H1 (cell line): ENCODE measurements around the gene PKMYT1. TPM values are rescaled to one million over a fixed set of nuclear protein-coding genes. Genes with fewer than 3 reads are reported as not detected.

ENCODE experiments used
- CTCF ChIA-PET: fragments of 300-600 bp; sonication (Branson Sonifier 250); formaldehyde crosslinking; loops from one replicate; lab custom pipeline; 2021; ENCODE audit not compliant: partially characterized antibody; lab: Charles Lee
- POLR2A ChIA-PET: fragments of 300-600 bp; sonication (Branson Sonifier 250); formaldehyde crosslinking; loops from one replicate; lab custom pipeline; 2021; ENCODE audit warnings: inconsistent platforms; ENCODE audit not compliant: partially characterized antibody; lab: Charles Lee
- DNase-seq, 2 experiments: peaks; one replicate each; pipeline versions ENCODE4 v3.0.0 to v3.0.0-alpha.2; 2010 to 2022; ENCODE audit warnings: low spot score in 2 of 2, low read depth in 1 of 2, mixed read lengths in 1 of 2
- FAIRE-seq: peaks from 2 replicates; lab custom pipeline; 2011; peaks lifted over from hg19 to GRCh38; lab: Jason Lieb, UNC
- H2AFZ ChIP-seq: 2 replicates; pipeline ENCODE4 v1.8.1; 2012; ENCODE audit warnings: low read length, inconsistent platforms
- H2AK5ac ChIP-seq: 2 replicates; pipeline ENCODE4 v1.6.1; 2013; ENCODE audit warnings: low read depth, low read length
- H2BK120ac ChIP-seq: replicated peaks from 2 replicates; pipeline ENCODE3; 2013; ENCODE audit warnings: low read depth, low read length, inconsistent platforms
- H2BK12ac ChIP-seq: 2 replicates; pipeline ENCODE4 v1.6.1; 2013; ENCODE audit warnings: low read depth, low read length
- H2BK15ac ChIP-seq: 2 replicates; pipeline ENCODE4 v1.6.1; 2013; ENCODE audit warnings: low read length
- H2BK20ac ChIP-seq: 2 replicates; pipeline ENCODE4 v1.6.1; 2013; ENCODE audit warnings: low read length
- H2BK5ac ChIP-seq: 2 replicates; pipeline ENCODE4 v1.6.1; 2013; ENCODE audit warnings: low read depth, low read length
- H3K14ac ChIP-seq: 2 replicates; pipeline ENCODE4 v1.6.1; 2013; ENCODE audit warnings: inconsistent platforms; ENCODE audit not compliant: insufficient read length
- H3K18ac ChIP-seq: 2 replicates; pipeline ENCODE4 v1.6.1; 2013; ENCODE audit warnings: low read length; ENCODE audit errors: extremely low read depth
- H3K23ac ChIP-seq: 2 replicates; pipeline ENCODE4 v1.6.1; 2013; ENCODE audit warnings: inconsistent platforms; ENCODE audit not compliant: insufficient read length
- H3K23me2 ChIP-seq: 2 replicates; pipeline ENCODE4 v1.6.1; 2013; ENCODE audit warnings: low read depth, low read length
- H3K27ac ChIP-seq: 2 replicates; pipeline ENCODE4 v1.6.1; 2011; ENCODE audit warnings: low read depth, low read length, inconsistent platforms
- H3K27me3 ChIP-seq, 4 experiments: replicated peaks in 1 of 4; 1 replicate in 1 of 4; 2 replicates in 3 of 4; pipeline versions ENCODE4 v1.6.1 to v1.8.1; 2011 to 2013; ENCODE audit warnings: low read length in 3 of 4, mild to moderate bottlenecking in 3 of 4, inconsistent platforms in 2 of 4, mixed read lengths in 2 of 4, moderate library complexity in 1 of 4; ENCODE audit not compliant: control insufficient read depth in 3 of 4, insufficient read depth in 3 of 4; ENCODE audit errors: extremely low read depth in 1 of 4
- H3K36me3 ChIP-seq, 4 experiments: 2 replicates each; pipeline versions ENCODE4 v1.6.1 to v1.8.1; 2011 to 2013; ENCODE audit warnings: mild to moderate bottlenecking in 4 of 4, low read length in 3 of 4, moderate library complexity in 2 of 4, control low read depth in 1 of 4, inconsistent platforms in 1 of 4; ENCODE audit not compliant: insufficient read depth in 4 of 4, control insufficient read depth in 2 of 4
- H3K4ac ChIP-seq: replicated peaks from 2 replicates; pipeline ENCODE3; 2013; ENCODE audit warnings: low read length, low read depth, mixed read lengths, inconsistent platforms; ENCODE audit not compliant: insufficient read length
- H3K4me1 ChIP-seq, 4 experiments: replicated peaks in 1 of 4; 1 replicate in 1 of 4; 2 replicates in 3 of 4; pipeline versions ENCODE4 v1.6.1 to v1.8.1; 2011 to 2013; ENCODE audit warnings: low read length in 3 of 4, inconsistent platforms in 2 of 4, mixed read lengths in 1 of 4; ENCODE audit not compliant: insufficient read depth in 4 of 4, control insufficient read depth in 3 of 4
- H3K4me2 ChIP-seq, 2 experiments: 2 replicates each; pipeline versions ENCODE4 v1.6.1 to v1.8.1; 2011 to 2013; ENCODE audit warnings: low read depth in 2 of 2, low read length in 2 of 2, control low read depth in 1 of 2, inconsistent platforms in 1 of 2, mild to moderate bottlenecking in 1 of 2; ENCODE audit not compliant: insufficient read depth in 1 of 2
- H3K4me3 ChIP-seq, 4 experiments: fragments of 200-600, 300-600 bp in 1 of 4; sonication (generic), shearing (Covaris generic), sonication (Bioruptor Twin) in 1 of 4; 2 replicates each; pipeline versions ENCODE4 v1.5.1 to v1.8.1; 2011 to 2016; ENCODE audit warnings: low read length in 4 of 4, low read depth in 3 of 4, control low read depth in 2 of 4, inconsistent platforms in 2 of 4, mild to moderate bottlenecking in 2 of 4, mixed read lengths in 1 of 4, moderate library complexity in 1 of 4; ENCODE audit not compliant: insufficient read depth in 2 of 4; ENCODE audit errors: extremely low read depth in 1 of 4
- H3K56ac ChIP-seq: replicated peaks from 2 replicates; pipeline ENCODE3; 2013; ENCODE audit warnings: low read depth, mild to moderate bottlenecking, mixed read lengths, low read length, inconsistent platforms; ENCODE audit not compliant: insufficient read length
- H3K79me1 ChIP-seq: 2 replicates; pipeline ENCODE4 v1.6.1; 2013; ENCODE audit warnings: low read depth, low read length, control low read depth
- H3K79me2 ChIP-seq, 2 experiments: 2 replicates each; pipeline versions ENCODE4 v1.6.1 to v1.8.1; 2012 to 2013; ENCODE audit warnings: low read length in 2 of 2, mild to moderate bottlenecking in 2 of 2, inconsistent platforms in 1 of 2; ENCODE audit not compliant: insufficient read depth in 2 of 2, control insufficient read depth in 1 of 2
- H3K9ac ChIP-seq, 4 experiments: replicated peaks in 1 of 4; 1 replicate in 1 of 4; 2 replicates in 3 of 4; pipeline versions ENCODE4 v1.6.1 to v1.8.1; 2011 to 2013; ENCODE audit warnings: low read depth in 3 of 4, low read length in 3 of 4, control low read depth in 2 of 4, mild to moderate bottlenecking in 2 of 4, moderate library complexity in 2 of 4, inconsistent platforms in 1 of 4; ENCODE audit errors: extremely low read depth in 1 of 4
- H3K9me3 ChIP-seq, 2 experiments: 2 replicates each; pipeline versions ENCODE4 v1.6.1 to v1.8.1; 2012 to 2013; ENCODE audit warnings: mild to moderate bottlenecking in 2 of 2, moderate library complexity in 2 of 2, control low read depth in 1 of 2, inconsistent platforms in 1 of 2, low read depth in 1 of 2, low read length in 1 of 2, mixed read lengths in 1 of 2; ENCODE audit not compliant: insufficient read depth in 2 of 2
- H4K20me1 ChIP-seq, 2 experiments: replicated peaks in 1 of 2; 2 replicates each; pipeline versions ENCODE3 to v1.8.1; 2011 to 2013; ENCODE audit warnings: inconsistent platforms in 2 of 2, low read length in 2 of 2, mild to moderate bottlenecking in 1 of 2; ENCODE audit not compliant: insufficient read depth in 2 of 2, control insufficient read depth in 1 of 2
- H4K5ac ChIP-seq: 2 replicates; pipeline ENCODE4 v1.6.1; 2013; ENCODE audit warnings: low read length, low read depth, mixed read lengths, inconsistent platforms; ENCODE audit not compliant: insufficient read length
- H4K8ac ChIP-seq: 2 replicates; pipeline ENCODE4 v1.8.0; 2013; ENCODE audit warnings: mild to moderate bottlenecking, moderate library complexity, low read length, inconsistent platforms; ENCODE audit not compliant: insufficient read depth; ENCODE audit errors: extremely low read depth
- H4K91ac ChIP-seq: replicated peaks from 2 replicates; pipeline ENCODE3; 2013; ENCODE audit warnings: low read length, mixed read lengths, inconsistent platforms; ENCODE audit not compliant: insufficient read length
- BRCA1 ChIP-seq: IDR thresholded peaks from 2 replicates; pipeline ENCODE4 v1.6.1; 2012; ENCODE audit warnings: low read depth, low read length, improper control_type of control experiment
- CHD2 ChIP-seq: IDR thresholded peaks from 2 replicates; pipeline ENCODE4 v1.6.1; 2012; ENCODE audit warnings: low read length, improper control_type of control experiment
- JUND ChIP-seq: IDR thresholded peaks from 2 replicates; pipeline ENCODE4 v1.6.1; 2011; ENCODE audit warnings: mild to moderate bottlenecking, improper control_type of control experiment, low read length
- KDM4A ChIP-seq: IDR thresholded peaks from one replicate; pipeline ENCODE4 v1.7.1; 2012; ENCODE audit warnings: low read depth, mild to moderate bottlenecking, moderate library complexity, low read length, inconsistent platforms; ENCODE audit not compliant: severe bottlenecking
- SIN3A ChIP-seq, 2 experiments: IDR thresholded peaks in 1 of 2; conservative IDR thresholded peaks in 1 of 2; 2 replicates each; pipeline ENCODE4 v1.6.1; 2011 to 2012; ENCODE audit warnings: low read length in 2 of 2, improper control_type of control experiment in 1 of 2, low read depth in 1 of 2, mild to moderate bottlenecking in 1 of 2
- SRF ChIP-seq: IDR thresholded peaks from 2 replicates; pipeline ENCODE4 v1.6.1; 2011; ENCODE audit warnings: mild to moderate bottlenecking, low read depth, low read length, moderate library complexity
- TAF1 ChIP-seq: IDR thresholded peaks from 2 replicates; pipeline ENCODE4 v1.6.1; 2011; ENCODE audit warnings: mild to moderate bottlenecking, low read depth, low read length
- TBP ChIP-seq: IDR thresholded peaks from 2 replicates; pipeline ENCODE4 v1.6.1; 2011; ENCODE audit warnings: low read depth, low read length, improper control_type of control experiment
- TCF12 ChIP-seq: IDR thresholded peaks from 2 replicates; pipeline ENCODE4 v1.6.1; 2011; ENCODE audit warnings: low read depth, mild to moderate bottlenecking, low read length
- WGBS, 2 experiments: shearing (Covaris generic) in 1 of 2; methylation state at CpG; one replicate each; pipeline versions ENCODE4 v1.1.6 to v1.1.7; 2013 to 2015; ENCODE audit warnings: low lambda C conversion rate in 2 of 2, mixed read lengths in 2 of 2, inconsistent platforms in 1 of 2, low coverage in 1 of 2, missing lambda C conversion rate in 1 of 2; ENCODE audit not compliant: insufficient replicate concordance in 2 of 2, insufficient coverage in 1 of 2, insufficient read length in 1 of 2; ENCODE audit errors: extremely low coverage in 1 of 2, missing lambda C conversion rate in 1 of 2; 5-methylcytosine and 5-hydroxymethylcytosine counted together
- polyA plus RNA-seq, 7 experiments: library from polyadenylated mRNA; depleted of rRNA in 3 of 7; stranded (reverse) in 5 of 7; unstranded in 2 of 7; fragments of >200 nt in 5 of 7; fragments of 200-250 nt in 2 of 7; gene quantifications; 1 replicate in 5 of 7; 2 replicates in 1 of 7; 4 replicates in 1 of 7; pipeline versions ENCODE4 v1.2.1 to v1.2.3, GENCODE V29; 2011 to 2013; ENCODE audit warnings: missing spikeins in 2 of 7, mixed read lengths in 2 of 7
- total RNA-seq: library from RNA; stranded (reverse); fragmentation: NEBNext Ultra II Directional; extraction: Animal tissue kit (Norgen Biotek cat#: 25700); gene quantifications from 2 replicates; pipeline ENCODE4 v1.2.1, GENCODE V29; 2021

The PKMYT1 gene
- total and polyA plus RNA-seq, 2 of the 8 experiments (the other 6 are each of a cell fraction or from before 2014, with no cell fraction given) = 74.7 to 85.2 TPM

DNA sequence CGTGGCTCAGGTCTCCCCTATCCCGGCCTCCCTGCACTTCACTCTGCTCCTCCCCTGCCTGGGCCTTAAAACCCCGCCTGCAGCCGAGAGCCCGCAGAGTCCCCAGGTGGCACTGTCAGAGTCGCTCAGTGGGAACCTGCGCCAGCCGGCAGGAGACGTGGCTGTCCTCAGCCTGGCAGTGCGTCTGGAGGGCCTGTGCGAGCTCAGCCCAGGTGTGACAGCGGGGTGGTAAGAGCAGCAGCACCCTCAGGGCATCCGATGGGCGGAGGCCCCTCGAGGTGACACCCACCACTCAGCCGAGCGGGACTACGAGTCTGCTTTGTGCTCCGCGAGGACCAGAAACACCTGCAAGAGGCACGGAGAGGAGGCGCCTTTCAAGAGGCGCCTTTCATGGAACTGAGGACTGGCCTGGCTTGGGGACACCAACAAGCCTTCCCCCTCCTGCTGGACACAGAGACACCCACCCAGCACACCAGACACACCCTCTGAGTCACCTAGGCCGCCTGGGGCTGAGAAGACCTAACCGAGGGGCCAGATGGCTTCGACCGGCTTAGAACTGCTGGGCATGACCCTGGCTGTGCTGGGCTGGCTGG lies 32.7 kb upstream of the PKMYT1 start, which contains the start of gene CLDN9:
Gene CLDN9 (plus strand): TSS at position 96 of the 593 bp plus-strand sequence. CDS start 440 bp downstream, at position 536.
- Histone ChIP-seq H3K27me3 (no peaks in the 10 kb centered on the region; a peak in 1 of 7 replicates), H3K14ac (no peak within 1 kb of the TSS), H3K4me3 (peak within 1 kb of the TSS; percentile 32 to 58 (median 46)), H2AK5ac (peak within 1 kb of the TSS; percentile 92; the same call in 1 of the 2 replicates), H3K56ac (no peak within 1 kb of the TSS), H3K23ac (no peak within 1 kb of the TSS), H2BK5ac (peak within 1 kb of the TSS; percentile 77), H3K18ac (peak within 1 kb of the TSS; percentile 98), H3K9me3 (no peaks in the 10 kb centered on the region), H3K27ac (no peak within 1 kb of the TSS), H3K4me2 (peak within 1 kb of the TSS; percentile 80), H2BK15ac (peak within 1 kb of the TSS; percentile 98), H4K91ac (peak within 1 kb of the TSS; percentile 93), H2BK20ac (peak within 1 kb of the TSS; percentile 92), H3K79me2 (peaks cover 11 to 28% of the 10 kb centered on the region in 2 experiments), H3K23me2 (peaks cover 30% of the 10 kb centered on the region), H3K79me1 (peaks cover 11% of the 10 kb centered on the region; the same call in 1 of the 2 replicates), H2BK120ac (peak within 1 kb of the TSS; percentile 87), H3K4ac (peak within 1 kb of the TSS; percentile 94), H3K4me1 (peaks cover 14 to 63% (median 50%) of the 10 kb centered on the region in 4 experiments), H2AFZ (no peak within 1 kb of the TSS), H4K8ac (peak within 1 kb of the TSS; percentile 58), H3K9ac (peak within 1 kb of the TSS in 1 of 4 experiments; percentile 9; a peak in 2 of 7 replicates), H3K36me3 (peaks cover 6 to 20% (median 12%) of the 10 kb centered on the region in 4 experiments; a peak in 7 of 8 replicates), H2BK12ac (peak within 1 kb of the TSS; percentile 98), H4K20me1 (peaks cover 16 to 32% of the 10 kb centered on the region in 2 experiments), H4K5ac (no peak within 1 kb of the TSS)
- TF ChIP-seq KDM4A = no peak
- TF ChIP-seq CHD2 = no peak
- TF ChIP-seq TCF12 = no peak
- TF ChIP-seq SRF = no peak
- TF ChIP-seq TAF1 = peak; percentile 19; the same call in 1 of the 2 replicates
- peak; percentile 47; the same call in 1 of the 2 replicates for TF ChIP-seq TBP
- 0 out of 4 replicates have a peak, but pooled peaks of 1 of the 2 experiments have one; percentile 62 for TF ChIP-seq SIN3A (conservative IDR thresholded peaks at IDR 0.05 in 1 of 2, IDR thresholded peaks at IDR 0.05 in 1 of 2; ENCODE audit: low read depth in 1 of 2, low read length in 2 of 2)
- no peak for TF ChIP-seq BRCA1
- TF ChIP-seq JUND = no peak
- ChIA-PET CTCF (interaction anchor here (1.0 to 17.3 kb wide), 5 partner anchors 9 to 137 kb away, joined by 3 to 639 read pairs (median 9); partner anchors contain the start of genes BICDL2, CLDN6, HCFC1R1 and THOC6), POLR2A (interaction anchor here (0.7 to 35.7 kb wide), 18 partner anchors 4 to 122 kb away, joined by 3 to 1808 read pairs (median 4); partner anchors contain the start of genes BICDL2, CLDN6, CLDN9 and HCFC1R1)
- FAIRE-seq (no peak), DNase-seq (peak in 1 of 2 experiments; percentile 82)
- WGBS, 2 experiments = 21% methylated on average over 24 of the region's 27 CpGs; no CpG with 5 or more reads in 1 of the 2 experiments
